ENCODE data around the gene CBLN2.

Gene CBLN2

DNA sequence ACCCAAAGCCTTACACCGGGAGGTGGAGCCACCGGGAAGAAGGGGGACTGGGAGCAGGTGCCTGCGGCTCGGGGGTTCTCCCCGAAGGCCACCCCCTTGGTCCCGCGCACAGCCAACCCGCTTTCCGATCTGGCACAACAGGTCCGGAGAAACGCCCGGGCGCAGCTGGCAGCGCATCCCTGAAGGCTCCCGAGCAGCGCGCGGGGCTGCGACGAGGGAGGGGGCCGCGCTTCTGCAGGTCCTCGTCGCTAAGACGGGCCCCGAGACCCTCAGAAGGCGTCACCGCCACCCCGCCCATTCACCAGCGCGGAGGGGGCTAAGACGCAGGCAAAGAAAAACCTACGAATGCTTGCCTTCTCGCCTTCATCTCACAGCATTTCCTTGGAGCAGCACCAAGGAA lies 1.8 kb downstream of the CBLN2 start:
- Histone ChIP-seq H3K27me3 (ENCODE audit: control insufficient read depth in 2 of 2, insufficient read depth in 2 of 2, low read length in 2 of 2) (peaks cover 0 to 5% of the 10 kb centered on the region in 2 donors), H3K27ac (ENCODE audit: low read depth in 2 of 2, low read length in 2 of 2) (no peak overlapping the region)

DNA sequence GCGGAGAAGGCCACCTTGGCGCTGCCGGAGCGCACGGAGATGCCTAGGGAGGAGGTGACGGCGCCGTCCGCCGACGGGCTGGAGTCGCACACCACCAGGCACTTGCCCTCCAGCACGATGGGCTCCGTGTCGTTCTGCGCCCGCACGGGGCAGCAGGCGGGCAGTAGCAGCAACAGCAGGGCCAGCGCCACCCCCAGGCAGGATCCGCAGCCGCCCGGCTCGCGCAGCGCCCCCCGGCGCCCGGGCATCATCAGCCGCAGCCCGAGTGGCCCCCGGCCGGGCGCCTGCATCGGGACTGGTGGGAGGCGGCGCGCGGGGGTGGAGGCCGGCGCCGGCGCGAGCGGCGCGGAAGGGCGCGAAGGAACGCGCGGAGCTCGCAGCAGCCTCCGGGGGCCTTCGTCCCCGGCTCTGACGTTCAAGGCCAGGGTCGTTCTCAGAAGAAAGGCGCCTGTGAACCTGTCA lies 2.2 kb downstream of the CBLN2 start:
- no peak overlapping the region for H3K4me3 ChIP-seq (ENCODE audit: low read length in 2 of 2)
- H3K9me3 ChIP-seq (ENCODE audit: control insufficient read depth in 2 of 2, low read length in 2 of 2): no peaks in the 10 kb centered on the region
- H3K36me3 ChIP-seq (ENCODE audit: control insufficient read depth in 2 of 2, insufficient read depth in 2 of 2, low read length in 2 of 2): no peaks in the 10 kb centered on the region
- H3K9ac ChIP-seq (ENCODE audit: low read depth in 1 of 2, low read length in 2 of 2): no peak overlapping the region
- no peaks in the 10 kb centered on the region for H3K4me1 ChIP-seq (ENCODE audit: control insufficient read depth in 2 of 2, insufficient read depth in 2 of 2, low read length in 2 of 2)
- no peak overlapping the region for H3K27ac ChIP-seq (ENCODE audit: low read depth in 2 of 2, low read length in 2 of 2)
- H3K27me3 ChIP-seq (ENCODE audit: control insufficient read depth in 2 of 2, insufficient read depth in 2 of 2, low read length in 2 of 2): peaks cover 0 to 5% of the 10 kb centered on the region in 2 donors

More for the DNA sequence above, 1.8 kb downstream of the CBLN2 start:
- no peaks in the 10 kb centered on the region for H3K4me1 ChIP-seq (ENCODE audit: control insufficient read depth in 2 of 2, insufficient read depth in 2 of 2, low read length in 2 of 2)
- H3K9me3 ChIP-seq (ENCODE audit: control insufficient read depth in 2 of 2, low read length in 2 of 2): no peaks in the 10 kb centered on the region
- H3K9ac ChIP-seq (ENCODE audit: low read depth in 1 of 2, low read length in 2 of 2): no peak overlapping the region
- no peak overlapping the region for H3K4me3 ChIP-seq (ENCODE audit: low read length in 2 of 2)
- no peaks in the 10 kb centered on the region for H3K36me3 ChIP-seq (ENCODE audit: control insufficient read depth in 2 of 2, insufficient read depth in 2 of 2, low read length in 2 of 2)

DNA sequence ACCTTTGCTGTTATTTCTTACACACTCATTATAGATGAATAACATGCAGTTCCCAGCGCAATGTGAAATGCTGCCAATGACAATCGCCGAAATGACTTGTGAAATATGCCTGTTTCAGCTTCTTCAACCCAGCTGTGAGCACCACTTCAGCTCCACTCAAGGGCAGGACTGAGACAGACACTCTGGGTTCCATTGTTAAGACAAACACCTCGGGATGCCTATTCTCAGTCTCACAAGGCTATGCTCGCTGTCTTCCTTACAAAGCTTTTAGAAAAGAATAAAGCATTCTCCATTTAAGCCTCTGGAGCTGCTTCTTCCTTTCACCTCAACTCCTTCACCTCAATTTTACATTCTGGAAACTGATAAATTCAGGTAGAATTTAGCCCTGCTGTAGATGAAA lies 4.2 kb downstream of the CBLN2 start:
- H3K36me3 ChIP-seq (ENCODE audit: control insufficient read depth in 2 of 2, insufficient read depth in 2 of 2, low read length in 2 of 2): no peaks in the 10 kb centered on the region
- H3K9ac ChIP-seq (ENCODE audit: low read depth in 1 of 2, low read length in 2 of 2): no peak overlapping the region
- no peak overlapping the region for H3K27ac ChIP-seq (ENCODE audit: low read depth in 2 of 2, low read length in 2 of 2)
- H3K4me3 ChIP-seq (ENCODE audit: low read length in 2 of 2): no peak overlapping the region
- peaks cover 0 to 5% of the 10 kb centered on the region in 2 donors for H3K27me3 ChIP-seq (ENCODE audit: control insufficient read depth in 2 of 2, insufficient read depth in 2 of 2, low read length in 2 of 2)
- H3K4me1 ChIP-seq (ENCODE audit: control insufficient read depth in 2 of 2, insufficient read depth in 2 of 2, low read length in 2 of 2): no peaks in the 10 kb centered on the region
- H3K9me3 ChIP-seq (ENCODE audit: control insufficient read depth in 2 of 2, low read length in 2 of 2): no peaks in the 10 kb centered on the region

DNA sequence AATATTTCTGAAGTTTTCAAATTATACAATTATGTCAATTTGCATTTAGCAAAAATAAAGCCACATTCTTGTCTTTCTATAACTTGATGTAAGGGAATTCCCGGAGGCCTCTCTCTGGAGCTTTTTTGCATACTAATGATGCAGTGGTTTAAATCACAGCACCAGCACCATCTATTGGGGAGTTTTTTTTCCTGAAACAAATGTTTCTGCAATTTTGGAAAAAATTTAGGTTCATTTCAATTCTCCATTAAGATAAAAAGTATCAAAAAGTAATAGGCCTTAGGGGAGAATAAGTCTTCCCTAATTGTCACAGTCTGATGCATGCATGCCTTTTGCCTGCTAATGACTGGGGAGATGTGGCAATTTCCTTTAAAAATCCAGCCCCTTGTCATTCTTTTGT lies 13.5 kb downstream of the CBLN2 start:
- no peaks in the 10 kb centered on the region for H3K36me3 ChIP-seq (ENCODE audit: control insufficient read depth in 2 of 2, insufficient read depth in 2 of 2, low read length in 2 of 2)
- no peaks in the 10 kb centered on the region for H3K27me3 ChIP-seq (ENCODE audit: control insufficient read depth in 2 of 2, insufficient read depth in 2 of 2, low read length in 2 of 2)
- no peak overlapping the region for H3K4me3 ChIP-seq (ENCODE audit: low read length in 2 of 2)
- no peaks in the 10 kb centered on the region for H3K9me3 ChIP-seq (ENCODE audit: control insufficient read depth in 2 of 2, low read length in 2 of 2)
- H3K9ac ChIP-seq (ENCODE audit: low read depth in 1 of 2, low read length in 2 of 2): no peak overlapping the region
- H3K27ac ChIP-seq (ENCODE audit: low read depth in 2 of 2, low read length in 2 of 2): no peak overlapping the region
- no peaks in the 10 kb centered on the region for H3K4me1 ChIP-seq (ENCODE audit: control insufficient read depth in 2 of 2, insufficient read depth in 2 of 2, low read length in 2 of 2)

DNA sequence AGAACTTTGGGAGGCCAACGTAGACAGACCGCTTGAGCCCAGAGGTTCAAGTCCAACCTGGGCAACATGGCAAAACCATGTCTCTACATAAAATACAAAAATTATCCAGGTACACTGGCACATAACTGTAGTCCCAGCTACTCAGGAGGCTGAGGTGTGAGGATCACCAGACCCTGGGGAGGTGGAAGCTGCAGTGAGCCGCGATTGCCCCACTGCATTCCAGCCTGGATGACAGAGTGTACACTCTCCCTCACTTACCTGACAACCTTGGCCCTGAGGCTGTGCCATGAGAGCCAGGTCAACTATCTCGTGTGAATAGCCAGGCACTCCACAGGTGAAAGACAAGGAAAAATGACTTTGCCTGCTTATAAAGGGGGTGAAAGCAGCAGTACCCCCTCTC lies 39.3 kb downstream of the CBLN2 start:
- Histone ChIP-seq H3K27me3 (ENCODE audit: control insufficient read depth in 2 of 2, insufficient read depth in 2 of 2, low read length in 2 of 2) (no peaks in the 10 kb centered on the region), H3K36me3 (ENCODE audit: control insufficient read depth in 2 of 2, insufficient read depth in 2 of 2, low read length in 2 of 2) (no peaks in the 10 kb centered on the region), H3K4me3 (ENCODE audit: low read length in 2 of 2) (no peak overlapping the region), H3K27ac (ENCODE audit: low read depth in 2 of 2, low read length in 2 of 2) (no peak overlapping the region), H3K4me1 (ENCODE audit: control insufficient read depth in 2 of 2, insufficient read depth in 2 of 2, low read length in 2 of 2) (no peaks in the 10 kb centered on the region), H3K9me3 (ENCODE audit: control insufficient read depth in 2 of 2, low read length in 2 of 2) (no peaks in the 10 kb centered on the region), H3K9ac (ENCODE audit: low read depth in 1 of 2, low read length in 2 of 2) (no peak overlapping the region)

DNA sequence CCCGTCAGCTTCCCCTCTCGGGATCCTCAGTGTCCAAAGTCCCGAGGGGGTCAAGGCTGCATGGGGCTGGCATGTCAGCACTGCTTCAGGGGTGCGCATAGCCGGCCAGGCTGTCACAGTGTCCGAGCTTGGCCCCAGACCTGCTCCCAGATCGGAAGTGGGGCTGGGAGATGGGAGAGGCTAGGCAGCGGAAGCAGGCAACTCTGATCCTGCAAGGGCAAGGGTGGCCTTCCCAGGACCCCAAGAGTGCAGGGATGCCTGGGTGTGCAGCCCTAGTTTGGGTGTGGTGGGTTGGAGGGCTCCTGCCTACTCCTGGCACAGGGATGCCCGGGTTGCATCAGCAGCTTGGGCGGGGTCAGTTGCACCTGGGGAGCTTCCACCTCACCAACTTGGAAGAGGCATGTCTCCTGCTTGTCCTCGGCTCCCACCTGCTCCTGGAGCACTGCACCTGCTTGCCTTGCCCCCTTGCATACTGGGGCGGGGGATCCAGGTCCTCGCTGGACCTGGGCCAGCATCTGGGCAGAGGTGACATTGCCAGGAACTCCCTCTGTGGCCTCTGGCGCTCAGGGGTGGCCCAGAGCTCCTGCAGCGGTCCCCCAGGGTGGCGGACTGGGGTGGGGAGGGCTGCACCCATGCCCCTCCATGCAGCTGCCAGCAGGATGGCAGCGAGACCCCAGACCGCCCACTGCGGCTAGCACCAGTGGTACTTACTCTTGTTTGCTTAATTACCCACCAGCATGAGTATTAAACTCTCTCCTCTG lies 41.3 kb downstream of the CBLN2 start:
- Histone ChIP-seq H3K4me1 (ENCODE audit: control insufficient read depth in 2 of 2, insufficient read depth in 2 of 2, low read length in 2 of 2) (no peaks in the 10 kb centered on the region), H3K4me3 (ENCODE audit: low read length in 2 of 2) (no peak overlapping the region), H3K27me3 (ENCODE audit: control insufficient read depth in 2 of 2, insufficient read depth in 2 of 2, low read length in 2 of 2) (no peaks in the 10 kb centered on the region)

DNA sequence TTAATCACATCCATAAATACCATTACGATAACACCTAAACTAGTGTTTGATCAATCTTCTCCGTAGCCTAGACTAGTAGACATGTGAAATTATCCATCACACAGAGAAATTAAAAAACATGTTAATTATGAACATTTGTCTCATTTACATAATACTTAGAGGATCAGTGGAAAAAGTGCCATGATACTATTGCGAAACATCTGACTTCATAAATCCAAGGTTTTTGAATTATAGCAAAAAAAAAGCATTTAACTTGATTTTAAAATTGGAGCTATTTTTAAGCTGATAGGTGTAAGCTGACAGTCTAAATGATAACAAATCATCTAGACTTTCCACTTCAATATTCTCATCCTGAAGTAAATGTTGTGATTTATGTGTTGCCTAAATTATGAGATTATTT lies 51.6 kb downstream of the CBLN2 start:
- Histone ChIP-seq H3K9ac (ENCODE audit: low read depth in 1 of 2, low read length in 2 of 2) (no peak overlapping the region), H3K27ac (ENCODE audit: low read depth in 2 of 2, low read length in 2 of 2) (no peak overlapping the region), H3K27me3 (ENCODE audit: control insufficient read depth in 2 of 2, insufficient read depth in 2 of 2, low read length in 2 of 2) (no peaks in the 10 kb centered on the region), H3K36me3 (ENCODE audit: control insufficient read depth in 2 of 2, insufficient read depth in 2 of 2, low read length in 2 of 2) (no peaks in the 10 kb centered on the region), H3K9me3 (ENCODE audit: control insufficient read depth in 2 of 2, low read length in 2 of 2) (no peaks in the 10 kb centered on the region), H3K4me1 (ENCODE audit: control insufficient read depth in 2 of 2, insufficient read depth in 2 of 2, low read length in 2 of 2) (no peaks in the 10 kb centered on the region), H3K4me3 (ENCODE audit: low read length in 2 of 2) (no peak overlapping the region)

More for the DNA sequence above, 41.3 kb downstream of the CBLN2 start:
- H3K27ac ChIP-seq (ENCODE audit: low read depth in 2 of 2, low read length in 2 of 2): no peak overlapping the region
- no peaks in the 10 kb centered on the region for H3K9me3 ChIP-seq (ENCODE audit: control insufficient read depth in 2 of 2, low read length in 2 of 2)
- H3K9ac ChIP-seq (ENCODE audit: low read depth in 1 of 2, low read length in 2 of 2): no peak overlapping the region
- H3K36me3 ChIP-seq (ENCODE audit: control insufficient read depth in 2 of 2, insufficient read depth in 2 of 2, low read length in 2 of 2): no peaks in the 10 kb centered on the region

Data from mucosa of rectum (tissue), 2 donors.